ENCODE results near the gene CIAO1. TPM values are rescaled to one million over a fixed set of nuclear protein-coding genes. Genes with fewer than 3 reads are reported as not detected.
A peak's percentile ranks its signal among the peaks of the same experiment; 100 is the strongest.
"Not testable (repeated sequence)": the region's sequence is repeated elsewhere in the genome, so short reads cannot be mapped to it uniquely, and the experiment has no call there.

The CIAO1 gene
- total RNA-seq, 1 donor from 2014 or later = 111 TPM

GRCh38 chr2:96253006-96253405 is 13.0 kb upstream of the CIAO1 start:
- Mint-ChIP-seq H3K27me3 (ENCODE audit: insufficient read depth) (no peaks in the 10 kb centered on the region), H3K4me1 (ENCODE audit: low read depth) (peaks cover 35% of the 10 kb centered on the region), H3K4me3 (no peak overlapping the region), H3K36me3 (ENCODE audit: low read depth) (peaks cover 48% of the 10 kb centered on the region), H3K9me3 (no peaks in the 10 kb centered on the region), H3K27ac (no peak overlapping the region)
- intact Hi-C loops (cut with micrococcal nuclease) = no loop called here
- DNase-seq (ENCODE audit: low spot score) = no peak

- intact Hi-C loops (cut with micrococcal nuclease) = no loop called here
- H3K36me3 Mint-ChIP-seq (ENCODE audit: low read depth) = peaks cover 46% of the 10 kb centered on the region
- H3K4me1 Mint-ChIP-seq (ENCODE audit: low read depth) = peaks cover 37% of the 10 kb centered on the region
- no peaks in the 10 kb centered on the region for H3K27me3 Mint-ChIP-seq (ENCODE audit: insufficient read depth)
- H3K9me3 Mint-ChIP-seq = no peaks in the 10 kb centered on the region
- DNase-seq (ENCODE audit: low spot score) = no peak
- H3K4me3 Mint-ChIP-seq = no peak overlapping the region
- H3K27ac Mint-ChIP-seq = no peak overlapping the region
Measured at GRCh38 chr2:96254571-96254970, 11.5 kb upstream of the CIAO1 start.

GRCh38 chr2:96256611-96257113 is 9.4 kb upstream of the CIAO1 start:
- DNase-seq (ENCODE audit: low spot score) = no peak
- H3K27ac Mint-ChIP-seq = peak overlapping the region; percentile 13
- intact Hi-C loops (cut with micrococcal nuclease) = loop anchor here (1.0 kb wide), 1 partner anchor 8 kb away; no protein-coding TSS in a partner anchor
- peak overlapping the region; percentile 4 for H3K4me3 Mint-ChIP-seq
- no peaks in the 10 kb centered on the region for H3K27me3 Mint-ChIP-seq (ENCODE audit: insufficient read depth)
- peaks cover 32% of the 10 kb centered on the region for H3K36me3 Mint-ChIP-seq (ENCODE audit: low read depth)
- no peaks in the 10 kb centered on the region for H3K9me3 Mint-ChIP-seq
- peaks cover 40% of the 10 kb centered on the region for H3K4me1 Mint-ChIP-seq (ENCODE audit: low read depth)

- peaks cover 22% of the 10 kb centered on the region for H3K36me3 Mint-ChIP-seq (ENCODE audit: low read depth)
- H3K27ac Mint-ChIP-seq = peak overlapping the region; percentile 34
- H3K9me3 Mint-ChIP-seq; H3K4me3 Mint-ChIP-seq; intact Hi-C loops (cut with micrococcal nuclease); DNase-seq (ENCODE audit: low spot score); H3K27me3 Mint-ChIP-seq (ENCODE audit: insufficient read depth): not testable (repeated sequence)
- peaks cover 33% of the 10 kb centered on the region for H3K4me1 Mint-ChIP-seq (ENCODE audit: low read depth)
Measured at GRCh38 chr2:96257744-96258143, 8.3 kb upstream of the CIAO1 start.

- peaks cover 19% of the 10 kb centered on the region for H3K36me3 Mint-ChIP-seq (ENCODE audit: low read depth)
- peaks cover 34% of the 10 kb centered on the region for H3K4me1 Mint-ChIP-seq (ENCODE audit: low read depth)
- H3K9me3 Mint-ChIP-seq = no peaks in the 10 kb centered on the region
- H3K27ac Mint-ChIP-seq = peak overlapping the region; percentile 34
- H3K4me3 Mint-ChIP-seq = no peak overlapping the region
- no peaks in the 10 kb centered on the region for H3K27me3 Mint-ChIP-seq (ENCODE audit: insufficient read depth)
- no peak for DNase-seq (ENCODE audit: low spot score)
- intact Hi-C loops (cut with micrococcal nuclease) = no loop called here
Measured at GRCh38 chr2:96258166-96259022, 7.6 kb upstream of the CIAO1 start.

GRCh38 chr2:96259497-96259921 is 6.5 kb upstream of the CIAO1 start:
- Mint-ChIP-seq H3K4me1 (ENCODE audit: low read depth) (peaks cover 45% of the 10 kb centered on the region), H3K27me3 (ENCODE audit: insufficient read depth) (no peaks in the 10 kb centered on the region), H3K4me3 (no peak overlapping the region), H3K36me3 (ENCODE audit: low read depth) (peaks cover 21% of the 10 kb centered on the region), H3K27ac (no peak overlapping the region), H3K9me3 (no peaks in the 10 kb centered on the region)
- no peak for DNase-seq (ENCODE audit: low spot score)
- intact Hi-C loops (cut with micrococcal nuclease) = no loop called here

GRCh38 chr2:96260387-96261260 is 5.4 kb upstream of the CIAO1 start:
- H3K4me1 Mint-ChIP-seq (ENCODE audit: low read depth) = peaks cover 49% of the 10 kb centered on the region
- H3K27ac Mint-ChIP-seq = peak overlapping the region; percentile 84
- H3K9me3 Mint-ChIP-seq = no peaks in the 10 kb centered on the region
- intact Hi-C loops (cut with micrococcal nuclease) = no loop called here
- H3K36me3 Mint-ChIP-seq (ENCODE audit: low read depth) = peaks cover 18% of the 10 kb centered on the region
- no peaks in the 10 kb centered on the region for H3K27me3 Mint-ChIP-seq (ENCODE audit: insufficient read depth)
- DNase-seq (ENCODE audit: low spot score) = peak; percentile 15
- no peak overlapping the region for H3K4me3 Mint-ChIP-seq

GRCh38 chr2:96261328-96262003 is 4.6 kb upstream of the CIAO1 start:
- intact Hi-C loops (cut with micrococcal nuclease) = no loop called here
- Mint-ChIP-seq H3K4me3 (no peak overlapping the region), H3K4me1 (ENCODE audit: low read depth) (peaks cover 48% of the 10 kb centered on the region), H3K9me3 (no peaks in the 10 kb centered on the region), H3K27ac (no peak overlapping the region), H3K36me3 (ENCODE audit: low read depth) (peaks cover 18% of the 10 kb centered on the region), H3K27me3 (ENCODE audit: insufficient read depth) (no peaks in the 10 kb centered on the region)
- no peak for DNase-seq (ENCODE audit: low spot score)

GRCh38 chr2:96262306-96262705 is 3.7 kb upstream of the CIAO1 start:
- H3K9me3 Mint-ChIP-seq = no peaks in the 10 kb centered on the region
- no peak overlapping the region for H3K4me3 Mint-ChIP-seq
- no peak overlapping the region for H3K27ac Mint-ChIP-seq
- no peaks in the 10 kb centered on the region for H3K27me3 Mint-ChIP-seq (ENCODE audit: insufficient read depth)
- H3K4me1 Mint-ChIP-seq (ENCODE audit: low read depth) = peaks cover 43% of the 10 kb centered on the region
- intact Hi-C loops (cut with micrococcal nuclease) = no loop called here
- peaks cover 16% of the 10 kb centered on the region for H3K36me3 Mint-ChIP-seq (ENCODE audit: low read depth)
- no peak for DNase-seq (ENCODE audit: low spot score)

- DNase-seq (ENCODE audit: low spot score) = no peak
- Mint-ChIP-seq H3K9me3 (no peaks in the 10 kb centered on the region), H3K27ac (peak overlapping the region; percentile 56), H3K4me1 (ENCODE audit: low read depth) (peaks cover 47% of the 10 kb centered on the region), H3K27me3 (ENCODE audit: insufficient read depth) (no peaks in the 10 kb centered on the region), H3K36me3 (ENCODE audit: low read depth) (peaks cover 26% of the 10 kb centered on the region), H3K4me3 (peak overlapping the region; percentile 86)
- intact Hi-C loops (cut with micrococcal nuclease) = loop anchor here (1.0 kb wide), 1 partner anchor 8 kb away; no protein-coding TSS in a partner anchor
Measured at GRCh38 chr2:96264086-96264485, 1.9 kb upstream of the CIAO1 start.

- H3K27me3 Mint-ChIP-seq (ENCODE audit: insufficient read depth) = no peaks in the 10 kb centered on the region
- H3K27ac Mint-ChIP-seq = peak overlapping the region; percentile 64
- peaks cover 28% of the 10 kb centered on the region for H3K36me3 Mint-ChIP-seq (ENCODE audit: low read depth)
- H3K4me1 Mint-ChIP-seq (ENCODE audit: low read depth) = peaks cover 44% of the 10 kb centered on the region
- intact Hi-C loops (cut with micrococcal nuclease) = loop anchor here (1.0 to 5.0 kb wide), 5 partner anchors 9 to 477 kb away; partner anchors contain the start of genes ADRA2B, ANKRD36C, KANSL3 and LMAN2L
- H3K9me3 Mint-ChIP-seq = no peaks in the 10 kb centered on the region
- DNase-seq (ENCODE audit: low spot score) = peak; percentile 7
- H3K4me3 Mint-ChIP-seq = peak overlapping the region; percentile 86
Measured at GRCh38 chr2:96264656-96265348, 1.2 kb upstream of the CIAO1 start.

Measured in activated T-helper 1 cell treated with anti-CD3 and anti-CD28 coated beads, Interleukin-12 subunit alpha, Interleukin-12 subunit beta, Interleukin-2, Interleukin-4 antibody, amounts not matched to agents 30 ng/mL and 10 ng/mL and 1 ng/mL, durations not matched to agents 14 hours and 24 hours and 36 hours (primary cell).